ENCODE measurements around the gene CCDC61. TPM values are rescaled to one million over a fixed set of nuclear protein-coding genes. Genes with fewer than 3 reads are reported as not detected.

The CCDC61 gene
- total and polyA plus RNA-seq, 2 of the 8 experiments (the other 6 are each of a cell fraction or from before 2014, with no cell fraction given), result 7.8 to 17.4 TPM

- no peak for TF ChIP-seq CHD7 (IDR thresholded peaks at IDR 0.05; ENCODE audit: insufficient replicate concordance, low read length)
- TF ChIP-seq EZH2 (IDR thresholded peaks at IDR 0.05; ENCODE audit: low read depth, low read length, severe bottlenecking), result no peak
- no peak for TF ChIP-seq RBBP5 (IDR thresholded peaks at IDR 0.05; ENCODE audit: borderline replicate concordance, low read depth, low read length)
- no peak for TF ChIP-seq SP1 (IDR thresholded peaks at IDR 0.05; ENCODE audit: low read depth, low read length)
- TF ChIP-seq ATF2 (IDR thresholded peaks at IDR 0.05; ENCODE audit: low read length), result no peak
- TF ChIP-seq MAX (IDR thresholded peaks at IDR 0.05), result no peak
- TF ChIP-seq JUND (IDR thresholded peaks at IDR 0.05; ENCODE audit: low read length), result no peak
- TF ChIP-seq SP4 (IDR thresholded peaks at IDR 0.05; ENCODE audit: low read length), result no peak
Measured at GRCh38 chr19:46040952-46041500, 45.8 kb downstream of the CCDC61 start, which contains the start of gene IGFL4 (continued).

All from H1 (cell line).